Activated T-cell treated with anti-CD3 and anti-CD28 coated beads, Interleukin-2, amount 50 U/mL, for 48 hours (primary cell): Measurements from ENCODE around the gene PLOD1.
A peak's percentile ranks its signal among the peaks of the same experiment; 100 is the strongest.
"Not testable (repeated sequence)": the region's sequence is repeated elsewhere in the genome, so short reads cannot be mapped to it uniquely, and the experiment has no call there.

Experiments used
- DNase-seq, 2 experiments: peaks; one replicate each; pipeline ENCODE4 v3.0.0-alpha.2; 2020

The PLOD1 gene

DNA sequence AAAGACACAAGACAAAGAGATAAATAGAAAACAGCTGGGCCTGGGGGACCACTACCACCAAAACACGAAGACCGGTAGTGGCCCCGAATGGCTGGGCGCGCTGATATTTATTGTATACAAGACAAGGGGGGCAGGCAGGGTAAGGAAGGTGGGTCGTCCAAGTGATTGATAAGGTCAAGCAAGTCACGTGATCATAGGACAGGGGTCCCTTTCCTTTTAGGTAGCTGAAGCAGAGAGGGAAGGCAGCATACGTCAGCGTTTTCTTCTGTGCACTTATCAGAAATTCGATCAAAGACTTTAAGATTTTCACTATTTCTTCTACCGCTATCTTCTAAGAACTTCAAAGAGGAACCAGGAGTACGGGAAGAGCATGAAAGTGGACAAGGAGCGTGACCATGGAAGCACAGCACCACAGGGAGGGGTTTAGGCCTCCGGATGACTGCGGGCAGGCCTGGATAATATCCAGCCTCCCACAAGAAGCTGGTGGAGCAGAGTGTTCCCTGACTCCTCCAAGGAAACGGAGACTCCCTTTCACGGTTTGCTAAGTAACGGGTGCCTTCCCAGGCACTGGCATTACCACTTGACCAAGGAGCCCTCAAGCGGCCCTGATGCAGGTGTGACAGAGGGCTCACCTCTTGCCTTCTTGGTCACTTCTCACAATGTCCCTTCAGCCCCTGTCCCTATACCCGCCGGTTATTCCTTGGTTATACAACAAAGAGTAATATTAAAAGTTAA lies 21.9 kb upstream of the PLOD1 start:
- DNase-seq: not testable (repeated sequence)

DNA sequence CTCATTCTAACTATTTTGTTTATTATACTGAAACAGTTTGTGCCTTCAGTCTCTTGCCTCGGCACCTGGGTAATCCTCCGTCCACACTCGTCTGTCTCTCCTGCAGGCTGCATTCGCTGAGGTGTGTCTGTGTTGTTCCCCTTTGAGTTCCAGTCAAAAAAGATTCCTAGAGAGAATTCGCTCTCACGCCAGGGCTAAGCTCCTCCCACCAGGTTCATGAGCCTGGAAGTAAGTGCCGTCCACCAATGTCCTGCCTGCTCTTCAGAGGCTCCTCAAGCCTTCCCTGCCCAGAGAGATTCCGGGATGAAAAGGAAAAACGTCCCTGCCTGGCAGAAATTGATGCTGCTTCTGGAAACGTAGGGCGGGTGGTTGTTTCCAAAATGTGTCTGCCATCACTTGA lies 21.2 kb upstream of the PLOD1 start:
- no peak for DNase-seq

DNA sequence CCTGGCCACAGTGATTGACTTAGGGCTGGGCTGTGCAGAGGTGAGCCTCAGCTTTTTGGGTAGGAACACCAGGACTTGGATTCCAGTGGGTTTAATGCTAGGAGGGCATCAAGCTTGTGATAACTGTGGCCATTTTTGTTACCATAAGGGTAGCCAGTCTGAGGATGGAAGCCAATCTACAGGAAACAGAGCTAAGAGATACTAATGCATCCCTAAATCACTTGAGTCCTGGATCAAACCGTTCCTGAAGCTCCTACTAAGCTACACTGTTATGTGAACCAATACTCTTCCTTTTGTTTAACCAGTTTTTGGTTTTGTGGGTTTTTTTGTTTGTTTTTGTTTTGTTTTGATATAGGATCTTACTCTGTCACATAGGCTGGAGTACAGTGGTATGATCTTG lies 20.5 kb upstream of the PLOD1 start:
- DNase-seq: no peak

DNA sequence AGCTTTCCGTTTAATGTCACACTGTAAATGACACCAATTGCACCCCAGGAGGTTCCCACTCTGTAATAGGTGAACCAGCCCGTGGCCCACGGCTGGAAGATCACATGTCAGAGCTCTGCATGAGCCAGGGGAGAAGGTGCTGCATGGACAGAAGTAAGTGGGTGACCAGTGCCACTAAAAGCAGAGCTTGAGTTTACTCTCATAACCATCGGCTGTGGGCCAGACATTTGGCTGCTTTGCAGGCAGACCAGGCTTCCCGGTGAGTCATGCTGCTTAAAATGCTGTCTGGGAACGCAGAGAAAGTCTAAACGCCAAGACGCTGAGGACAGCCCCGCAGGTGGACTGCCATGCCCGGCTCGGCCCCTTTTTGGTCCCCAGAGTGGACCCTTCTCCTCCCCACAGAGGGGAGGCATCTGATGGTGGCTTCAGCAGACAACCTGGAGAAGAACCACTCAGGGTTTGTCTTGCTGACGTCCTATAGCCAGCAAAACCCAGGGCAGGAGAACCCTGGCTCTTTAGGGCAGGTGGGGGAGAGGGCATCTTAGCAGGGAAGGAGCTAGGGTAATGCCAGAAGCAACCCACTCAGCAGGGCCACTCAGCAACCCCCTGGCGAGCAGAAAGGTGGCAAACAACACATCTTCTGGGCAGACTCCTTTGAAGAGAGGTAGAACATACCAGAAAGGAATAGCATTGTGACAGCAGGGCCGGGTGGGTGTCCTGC lies 15.6 kb upstream of the PLOD1 start:
- no peak for DNase-seq

DNA sequence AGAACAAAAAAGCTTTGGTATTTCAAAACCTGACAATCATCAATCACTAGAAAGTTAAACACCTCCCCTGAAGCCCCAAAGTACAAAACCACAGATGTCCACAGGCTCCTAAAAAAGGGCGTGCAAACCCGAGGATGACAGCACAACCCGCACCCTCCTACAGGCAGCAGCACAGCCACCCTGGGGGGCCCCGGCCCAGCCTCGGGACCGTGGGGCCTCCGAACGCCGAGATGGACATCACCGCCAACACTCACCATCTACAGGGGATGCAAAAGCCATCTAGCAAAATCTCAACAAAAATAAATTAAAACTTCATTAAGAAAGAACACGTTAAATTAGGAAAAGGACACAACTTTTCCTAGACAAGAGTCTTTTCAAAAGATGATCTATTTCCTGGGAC lies 14.9 kb upstream of the PLOD1 start:
- no peak for DNase-seq

DNA sequence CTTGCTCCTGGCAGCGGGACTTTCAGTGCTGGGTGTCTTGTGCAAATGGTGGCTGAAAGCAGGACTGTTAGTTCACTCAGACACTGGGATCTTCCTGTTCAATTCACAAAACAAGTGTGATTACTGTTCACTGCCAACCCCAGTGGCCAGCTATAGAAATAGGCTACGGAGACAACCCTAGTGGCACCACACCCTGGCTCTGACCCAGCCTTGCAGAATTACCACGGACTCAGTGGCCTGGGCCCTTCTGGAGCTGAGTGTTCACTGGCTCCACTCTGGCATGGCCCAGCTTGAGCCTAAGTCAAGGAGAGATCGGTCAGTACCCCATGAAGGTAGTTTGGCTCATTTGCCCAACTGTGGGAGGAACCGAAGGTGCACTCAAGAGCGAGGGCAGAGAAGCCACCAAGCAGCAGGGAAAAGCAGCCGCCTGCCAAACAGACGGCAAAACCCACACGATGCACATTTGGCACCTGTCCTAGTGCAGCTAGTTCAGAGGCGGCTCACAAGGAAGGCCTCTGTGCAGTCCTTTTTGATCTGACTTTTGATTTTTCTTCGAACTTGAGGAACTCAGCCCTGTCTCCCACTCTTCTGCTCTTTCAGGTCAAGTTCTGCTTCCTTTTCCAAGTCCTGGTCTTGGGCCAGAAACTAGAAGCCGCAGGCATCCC lies 14.1 kb upstream of the PLOD1 start:
- DNase-seq: no peak

DNA sequence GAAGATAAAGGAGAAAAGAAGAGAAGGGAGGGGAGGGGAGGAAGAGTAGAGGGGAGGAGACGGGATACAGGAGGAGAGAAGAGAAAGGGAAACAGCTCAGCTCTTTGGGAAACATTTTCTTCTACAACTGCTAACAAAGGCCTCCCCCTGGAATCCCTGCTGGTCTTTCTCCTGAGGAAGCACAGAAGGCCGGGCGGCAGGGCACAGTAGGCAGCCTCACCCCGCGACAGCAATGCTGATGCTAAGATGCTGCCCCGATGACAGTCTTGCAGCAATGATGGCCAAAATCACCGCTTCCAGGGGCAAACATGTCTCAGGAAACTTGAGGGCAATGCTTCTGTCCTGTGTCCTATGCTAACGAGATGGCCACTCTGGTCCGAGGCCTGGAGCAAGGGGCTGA lies 13.5 kb upstream of the PLOD1 start:
- no peak for DNase-seq

DNA sequence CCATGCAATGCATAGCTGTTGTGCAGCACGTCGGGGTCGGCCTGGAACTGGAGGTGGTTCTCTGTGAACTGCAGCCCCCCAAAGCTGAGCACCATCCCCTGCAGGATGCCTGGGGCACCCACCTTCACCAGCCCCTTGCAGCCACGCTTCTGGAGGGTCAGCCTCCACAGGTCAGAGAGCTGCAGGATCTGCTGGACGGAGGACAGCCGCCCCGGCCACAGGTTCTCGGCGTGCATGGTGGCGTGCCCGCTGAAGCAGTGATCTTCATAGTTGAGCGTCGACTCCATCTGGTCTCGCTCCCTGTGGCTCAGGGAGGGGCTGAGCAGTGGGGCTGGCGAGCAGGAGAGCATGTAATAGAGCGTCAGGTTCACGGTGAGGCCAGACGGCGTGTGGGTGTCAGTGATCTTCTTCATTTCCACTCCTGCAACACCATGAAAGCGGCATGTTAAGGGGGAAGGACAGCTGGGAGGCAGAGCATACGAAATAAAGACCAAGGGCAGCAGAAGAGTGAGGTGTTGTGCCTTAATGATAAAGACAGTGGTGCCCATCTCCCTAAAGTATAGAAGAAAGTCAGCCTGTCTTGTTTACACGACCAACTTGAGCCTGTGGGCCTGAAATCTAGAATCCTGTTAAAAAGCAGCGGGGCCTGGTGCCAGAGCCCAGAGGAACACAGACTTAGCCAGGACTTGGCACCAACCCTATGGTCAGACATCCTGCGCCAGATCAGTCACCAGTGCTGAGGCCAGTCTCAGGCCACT lies 11.3 kb upstream of the PLOD1 start:
- DNase-seq: no peak

DNA sequence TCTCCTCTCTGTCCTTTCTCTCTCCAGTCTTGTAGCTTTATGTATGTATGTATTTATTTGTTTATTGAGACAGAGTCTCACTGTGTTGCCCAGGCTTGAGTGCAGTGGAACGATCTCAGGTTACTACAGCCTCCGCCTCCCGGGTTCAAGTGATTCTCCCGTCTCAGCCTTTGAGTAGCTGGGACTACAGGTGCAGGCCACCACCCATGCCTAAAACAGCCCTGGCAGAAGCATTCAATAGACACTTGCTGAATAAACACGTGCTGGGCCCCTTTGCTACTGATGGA lies 10.7 kb upstream of the PLOD1 start:
- DNase-seq: no peak

DNA sequence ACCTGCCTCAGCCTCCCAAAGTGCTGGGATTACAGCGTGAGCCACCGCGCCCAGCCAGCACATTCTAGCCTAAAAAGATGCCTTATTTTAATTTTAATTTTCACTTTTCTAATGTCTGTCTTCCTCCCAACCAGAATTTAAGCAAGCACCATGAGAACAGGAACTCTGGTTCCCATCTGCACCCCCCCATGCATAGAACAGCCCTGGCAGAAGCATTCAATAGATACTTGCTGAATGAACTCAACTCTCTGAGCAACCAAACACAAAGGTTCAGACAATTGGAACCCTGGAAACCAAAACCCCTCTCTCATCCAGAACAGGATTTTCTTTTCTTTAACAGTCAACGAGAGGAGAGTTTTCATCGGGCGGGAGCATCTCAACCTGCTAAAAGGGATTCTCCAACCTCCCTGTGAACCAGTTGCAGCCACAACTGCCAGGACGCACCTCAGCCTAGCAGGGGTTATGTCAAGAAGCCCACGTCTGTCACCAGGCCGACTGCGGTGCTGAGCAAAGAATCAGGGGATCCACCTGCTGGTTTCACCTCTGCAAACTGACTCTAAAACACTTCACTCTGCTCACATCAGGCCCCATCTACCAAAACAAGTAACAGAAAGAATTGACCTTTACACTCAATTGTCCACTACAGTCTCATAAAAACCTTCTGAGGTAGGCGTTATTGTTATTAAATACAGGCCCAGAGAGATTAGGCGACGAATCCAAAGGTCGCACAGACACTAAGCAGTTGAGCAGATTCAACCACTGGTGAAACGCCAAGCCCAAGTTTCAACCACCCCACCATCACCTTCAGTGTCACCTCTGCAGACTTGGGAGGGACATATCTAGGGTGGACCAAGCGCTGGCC lies 10.0 kb upstream of the PLOD1 start:
- peak in 1 of 2 experiments; percentile 42 for DNase-seq

DNA sequence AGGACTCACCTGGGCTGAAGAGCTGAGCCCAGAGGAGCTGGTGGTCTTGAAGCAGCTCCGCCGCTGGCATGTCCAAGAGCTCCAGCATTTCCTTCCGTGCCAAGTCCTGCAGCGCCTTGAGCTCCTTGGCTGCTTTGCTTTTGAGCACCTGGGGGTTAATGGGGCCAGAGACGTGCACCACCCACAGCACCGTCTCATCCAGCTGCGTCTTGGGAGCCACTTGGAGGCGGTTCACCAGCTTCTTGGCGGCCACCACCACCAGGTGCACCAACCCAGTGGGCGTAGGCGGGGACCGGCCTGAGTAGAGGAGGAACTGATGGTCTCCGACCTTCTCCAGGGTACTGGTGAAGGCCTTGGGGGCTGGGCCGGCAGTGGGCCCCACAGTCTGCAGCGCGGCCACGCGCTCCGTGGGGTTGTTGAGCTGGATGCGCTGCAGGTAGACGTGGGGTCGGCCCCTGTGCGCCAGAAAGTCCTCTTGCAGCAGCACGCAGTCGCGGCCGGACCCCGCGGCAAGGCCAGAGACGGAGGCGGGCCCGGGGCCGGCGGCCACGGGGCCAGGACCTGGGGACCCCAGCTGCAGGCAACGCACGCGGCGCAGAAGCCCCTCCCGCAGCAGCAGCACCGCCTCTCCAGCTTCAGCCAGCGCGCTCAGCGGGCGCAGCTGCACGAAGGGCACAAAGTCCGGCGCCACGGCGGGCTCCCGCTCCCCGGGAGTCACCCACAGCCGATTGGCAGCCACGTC lies 9.2 kb upstream of the PLOD1 start:
- peak in 1 of 2 experiments; percentile 44 for DNase-seq

DNA sequence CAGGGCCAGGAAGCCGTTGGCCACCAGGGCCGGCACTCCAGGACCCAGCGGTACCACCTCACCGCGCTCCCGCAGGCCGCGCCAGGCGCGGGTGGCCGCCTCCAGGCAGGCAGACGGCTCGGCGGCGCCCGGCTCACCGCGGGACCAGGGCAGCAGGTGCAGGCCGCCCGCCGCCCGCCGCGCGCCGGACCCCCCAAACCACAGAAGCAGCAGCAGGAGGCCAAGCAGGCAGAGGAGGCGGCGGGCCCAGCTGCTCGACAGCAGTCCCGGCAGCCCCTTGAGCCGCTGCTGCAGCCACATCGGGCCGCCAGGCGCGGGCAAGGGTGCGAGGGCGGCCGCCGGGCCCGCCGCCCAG lies 8.6 kb upstream of the PLOD1 start:
- DNase-seq: peak in 1 of 2 experiments; percentile 33

DNA sequence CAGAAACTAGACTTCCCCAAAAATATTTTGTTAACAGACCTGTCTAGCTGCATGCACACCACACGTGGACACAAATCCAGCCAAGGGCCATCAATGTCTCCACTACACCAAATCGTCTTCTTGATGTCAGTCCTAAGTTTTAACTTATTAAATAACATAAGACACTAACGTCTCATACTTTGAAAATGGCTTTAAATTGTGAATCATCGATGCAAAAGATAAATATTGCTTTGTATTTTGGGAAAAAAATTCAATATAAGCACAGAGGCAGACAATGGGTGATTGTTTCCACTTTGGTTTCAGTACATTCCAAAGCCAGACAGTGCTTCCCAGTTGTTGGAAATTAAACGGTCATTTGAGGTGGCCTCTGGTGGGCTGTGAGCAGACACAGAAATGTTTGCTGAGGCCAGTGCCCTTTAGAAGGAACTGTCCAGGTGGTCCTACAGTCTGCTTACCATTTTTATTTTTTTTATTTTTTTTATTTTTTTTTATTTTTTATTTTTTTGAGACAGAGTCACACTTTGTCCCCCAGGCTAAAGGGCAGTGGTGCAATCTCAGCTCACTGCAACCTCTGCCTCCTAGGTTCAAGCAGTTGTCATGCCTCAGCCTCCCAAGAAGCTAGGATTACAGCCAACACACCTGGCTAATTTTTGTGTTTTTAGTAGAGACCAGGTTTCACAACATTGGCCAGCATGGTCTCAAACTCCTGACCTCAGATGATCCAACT lies 6.5 kb upstream of the PLOD1 start:
- DNase-seq: no peak

DNA sequence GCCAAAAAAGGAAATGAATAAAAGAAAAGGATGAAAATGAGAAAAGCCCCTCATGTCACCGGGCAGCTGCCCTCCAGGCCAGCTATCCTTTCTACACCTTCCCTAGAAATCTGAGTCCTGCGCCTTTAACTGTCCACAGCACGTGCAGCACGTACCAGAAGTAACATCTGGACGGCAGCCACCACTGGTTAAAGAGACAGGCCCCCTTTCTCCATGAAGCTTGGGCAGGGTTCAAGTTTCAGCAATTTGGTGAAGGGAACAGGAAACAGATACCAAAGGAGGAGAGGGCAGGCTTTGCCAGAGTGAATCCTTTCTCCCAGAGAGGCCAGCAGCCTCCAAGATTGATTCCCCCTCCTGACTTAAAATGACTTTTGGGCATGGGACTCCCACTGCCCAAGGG lies 4.7 kb upstream of the PLOD1 start:
- DNase-seq: no peak

DNA sequence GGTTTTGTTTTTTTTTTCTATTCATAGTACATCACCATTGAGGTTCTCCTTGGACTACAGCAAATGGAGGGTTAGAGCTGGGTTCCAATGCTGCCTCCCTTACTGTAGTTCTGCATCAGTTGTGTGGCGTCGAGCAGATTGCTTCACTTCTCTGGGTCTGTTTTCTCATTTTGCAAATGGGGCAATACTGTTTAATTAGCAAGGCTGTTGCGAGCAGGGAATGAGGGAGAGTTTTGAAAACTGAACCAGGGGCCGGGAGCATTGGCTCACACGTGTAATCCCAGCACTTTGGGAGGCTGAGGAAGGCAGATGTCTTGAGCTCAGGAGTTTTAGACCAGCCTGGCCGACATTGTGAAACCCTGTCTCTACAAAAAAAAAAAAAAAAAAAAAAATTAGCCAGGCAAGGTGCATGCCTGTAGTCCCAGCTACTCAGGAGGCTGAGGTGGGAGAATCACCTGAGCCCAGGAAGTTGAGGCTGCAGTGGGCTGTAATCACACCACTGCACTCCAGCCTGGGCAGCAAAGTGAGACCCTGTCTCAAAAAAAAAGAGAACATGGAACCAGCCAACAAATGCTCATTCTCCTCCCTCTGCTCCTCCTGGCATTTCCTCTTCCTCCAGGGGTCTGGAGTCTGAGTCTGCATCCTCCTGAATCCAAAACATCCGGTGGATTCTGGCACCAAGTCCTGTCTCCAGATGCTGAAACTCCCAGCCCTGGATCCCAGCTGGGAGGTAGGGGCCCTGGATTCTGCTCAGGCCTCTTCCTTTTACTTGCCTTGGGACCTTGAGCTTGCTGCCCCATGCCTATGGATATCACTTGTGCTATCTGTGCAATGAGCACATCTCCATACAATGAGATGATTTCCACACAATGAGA lies 3.7 kb upstream of the PLOD1 start:
- no peak for DNase-seq

DNA sequence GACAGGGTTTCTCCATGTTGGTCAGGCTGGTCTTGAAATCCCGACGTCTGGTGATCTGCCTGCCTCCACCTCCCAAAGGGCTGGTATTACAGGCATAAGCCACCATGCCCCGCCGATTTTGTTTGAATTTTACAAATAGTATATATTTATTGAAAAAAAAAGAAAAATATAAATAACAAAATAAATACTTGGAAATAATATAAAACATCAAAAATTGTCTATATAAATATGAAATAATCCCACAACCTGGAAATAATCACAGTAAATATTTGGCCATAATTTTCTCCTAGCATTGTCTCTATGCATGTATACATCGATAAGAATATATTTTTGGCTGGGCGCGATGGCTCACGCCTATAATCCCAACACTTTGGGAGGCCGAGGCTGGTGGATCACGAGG lies 2.7 kb upstream of the PLOD1 start:
- no peak for DNase-seq

DNA sequence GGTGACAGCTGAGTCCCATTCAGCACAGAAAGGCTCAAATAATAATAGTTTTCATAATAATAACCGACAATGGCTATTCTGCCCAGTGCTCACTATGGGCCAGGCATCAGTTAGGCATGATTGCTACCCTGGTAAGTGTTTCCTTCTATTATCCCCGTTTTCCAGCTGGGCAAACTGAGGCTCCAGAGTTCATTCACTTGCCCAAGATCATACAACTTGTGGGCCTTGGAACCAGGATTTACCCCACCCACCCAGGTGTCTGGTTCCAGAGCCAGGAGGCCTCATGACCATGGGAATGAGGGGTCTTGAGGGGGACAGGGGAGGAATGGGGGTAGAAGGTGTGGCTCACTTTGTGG lies 518 bp downstream of the PLOD1 start:
- DNase-seq: no peak

DNA sequence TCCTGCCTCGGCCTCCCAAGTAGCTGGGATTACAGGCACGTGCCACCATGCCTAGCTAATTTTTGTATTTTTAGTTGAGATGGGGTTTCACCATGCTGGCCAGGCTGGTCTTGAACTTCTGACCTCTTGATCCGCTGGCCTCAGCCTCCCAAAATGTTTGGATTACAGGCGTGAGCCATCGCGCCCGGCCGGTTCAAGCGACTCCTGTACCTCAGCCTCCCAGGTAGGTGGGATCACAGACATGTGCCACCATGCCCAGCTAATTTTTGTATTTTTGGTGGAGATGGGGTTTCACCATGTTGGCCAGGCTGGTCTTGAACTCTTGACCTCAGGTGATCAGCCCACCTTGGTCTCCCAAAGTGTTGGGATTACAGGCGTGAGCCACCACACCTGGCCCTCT lies 1.2 kb downstream of the PLOD1 start:
- not testable (repeated sequence) for DNase-seq

DNA sequence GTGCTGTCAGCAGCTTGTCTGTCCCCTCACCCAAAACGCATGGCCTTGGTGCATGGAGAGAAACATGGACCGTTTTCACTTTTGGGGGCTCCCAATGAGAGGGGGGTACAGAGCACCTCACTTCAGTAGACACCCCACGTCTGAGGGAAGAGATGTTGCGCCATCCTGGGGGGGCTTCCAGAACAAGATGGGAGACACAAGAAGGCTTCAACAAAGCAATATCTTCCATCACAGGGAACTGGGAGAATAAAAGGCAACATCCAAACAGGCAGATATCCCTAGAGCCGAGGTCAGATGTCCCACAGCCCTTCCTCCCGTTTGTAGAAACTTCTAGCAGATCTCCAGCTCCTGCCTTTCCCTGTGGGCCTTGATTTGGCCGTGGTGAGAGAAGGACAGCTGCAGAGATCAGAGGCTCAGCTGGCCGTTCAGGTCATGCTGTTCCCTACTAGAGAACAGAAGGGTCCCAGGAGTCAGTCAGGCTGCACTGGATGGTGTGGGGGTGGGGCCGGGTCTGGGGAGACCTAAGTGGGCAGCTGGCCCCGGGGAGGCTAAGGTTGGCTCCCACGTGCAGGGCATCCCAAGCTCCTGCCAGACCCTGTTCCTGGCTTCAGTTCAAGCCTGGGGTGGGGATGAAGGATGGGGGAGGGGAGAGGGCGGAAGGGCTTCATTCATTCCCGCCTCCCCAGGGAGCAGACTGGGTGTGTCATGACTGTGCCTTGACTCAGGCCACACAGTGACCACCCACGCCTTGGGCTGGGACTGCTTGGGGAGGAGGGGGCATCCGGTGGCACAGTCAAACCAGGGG lies 4.4 kb downstream of the PLOD1 start:
- no peak for DNase-seq
